ENCODE measurements around the gene ABI3.

Gene ABI3

GRCh38 chr17:49197346-49197998 is 13.0 kb upstream of the ABI3 start:
- DNase-seq, result no peak

GRCh38 chr17:49198211-49198610 is 12.3 kb upstream of the ABI3 start:
- no peak for DNase-seq

- DNase-seq, result no peak
These were observed 10.0 kb upstream of the ABI3 start for GRCh38 chr17:49200423-49201083.

- no peak for DNase-seq
These were observed 9.0 kb upstream of the ABI3 start for GRCh38 chr17:49201481-49201927.

GRCh38 chr17:49203796-49204195 is 6.7 kb upstream of the ABI3 start:
- no peak for DNase-seq

- DNase-seq, result no peak
These were observed 6.0 kb upstream of the ABI3 start for GRCh38 chr17:49204516-49204915.

- DNase-seq, result no peak
These were observed 1.4 kb upstream of the ABI3 start for GRCh38 chr17:49209061-49209571.

- DNase-seq, result no peak
These were observed 2.9 kb downstream of the ABI3 start for GRCh38 chr17:49213399-49213798.

GRCh38 chr17:49213847-49214246 is 3.3 kb downstream of the ABI3 start:
- no peak for DNase-seq

GRCh38 chr17:49214676-49215360 is 4.3 kb downstream of the ABI3 start:
- no peak for DNase-seq

GRCh38 chr17:49216482-49216881 is 6.0 kb downstream of the ABI3 start:
- no peak for DNase-seq

GRCh38 chr17:49216953-49217650 is 6.6 kb downstream of the ABI3 start:
- DNase-seq, result no peak

GRCh38 chr17:49217651-49218413 is 7.3 kb downstream of the ABI3 start:
- DNase-seq, result peak in 2 of 4 experiments; percentile 24 to 34

GRCh38 chr17:49218941-49219913 is 8.7 kb downstream of the ABI3 start:
- no peak for DNase-seq

- no peak for DNase-seq
These were observed 9.5 kb downstream of the ABI3 start for GRCh38 chr17:49219987-49220386.

- DNase-seq, result no peak
These were observed 12.6 kb downstream of the ABI3 start for GRCh38 chr17:49223168-49223516.

- peak; percentile 31 to 68 (median 36) for DNase-seq
These were observed 13.2 kb downstream of the ABI3 start for GRCh38 chr17:49223517-49224197.

GRCh38 chr17:49224198-49224996 is 13.9 kb downstream of the ABI3 start:
- peak in 2 of 4 experiments; percentile 17 to 38 for DNase-seq

- DNase-seq, result no peak
These were observed 14.5 kb downstream of the ABI3 start for GRCh38 chr17:49224997-49225337.
